Fibroblast of skin of right quadriceps (primary cell): ENCODE measurements around the gene TOB1.
A peak's percentile ranks its signal among the peaks of the same experiment; 100 is the strongest.

Experiments used
- DNase-seq: peaks from one replicate; pipeline ENCODE4 v3.0.0-alpha.2; 2013

The TOB1 gene, protein sequence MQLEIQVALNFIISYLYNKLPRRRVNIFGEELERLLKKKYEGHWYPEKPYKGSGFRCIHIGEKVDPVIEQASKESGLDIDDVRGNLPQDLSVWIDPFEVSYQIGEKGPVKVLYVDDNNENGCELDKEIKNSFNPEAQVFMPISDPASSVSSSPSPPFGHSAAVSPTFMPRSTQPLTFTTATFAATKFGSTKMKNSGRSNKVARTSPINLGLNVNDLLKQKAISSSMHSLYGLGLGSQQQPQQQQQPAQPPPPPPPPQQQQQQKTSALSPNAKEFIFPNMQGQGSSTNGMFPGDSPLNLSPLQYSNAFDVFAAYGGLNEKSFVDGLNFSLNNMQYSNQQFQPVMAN

DNA sequence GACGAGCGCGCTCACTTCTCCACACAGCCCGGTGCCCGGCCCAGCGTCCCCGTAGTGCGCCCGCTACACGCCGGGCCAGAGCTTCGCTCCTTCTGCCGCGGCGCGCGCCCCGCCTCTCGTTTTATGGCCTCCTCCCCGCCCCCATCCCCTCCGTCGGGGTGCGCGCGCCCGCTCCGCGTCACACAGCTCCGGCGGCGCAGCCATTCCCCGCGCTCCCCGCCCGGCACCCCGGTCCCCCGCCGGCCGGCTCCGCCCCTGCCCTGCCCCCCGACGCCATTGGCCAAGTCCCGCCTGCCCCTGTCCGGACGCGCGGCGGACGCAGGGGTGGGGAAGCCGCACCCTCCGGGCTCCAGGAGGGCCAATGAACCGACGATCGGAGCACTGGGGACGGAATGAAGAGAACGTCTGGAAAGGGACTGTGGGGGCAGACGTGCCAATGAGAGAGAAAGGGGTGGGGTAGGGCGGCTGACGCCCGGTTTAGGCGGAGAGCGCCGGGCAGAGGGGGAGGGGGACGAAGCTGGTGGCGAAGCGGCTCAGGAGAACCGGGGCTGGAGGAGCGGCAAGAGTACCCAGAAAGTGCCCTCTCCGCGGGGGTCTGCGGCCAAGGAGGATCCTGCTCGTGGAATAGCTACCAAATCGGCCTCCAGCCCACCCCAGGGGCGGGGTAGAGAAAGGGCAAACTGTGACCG, at the start of gene TOB1:
TOB1 (minus strand) TSS at position 94 of the 689 bp plus-strand sequence. CDS start 2,337 bp downstream, outside the sequence.
- DNase-seq: peak; percentile 96

DNA sequence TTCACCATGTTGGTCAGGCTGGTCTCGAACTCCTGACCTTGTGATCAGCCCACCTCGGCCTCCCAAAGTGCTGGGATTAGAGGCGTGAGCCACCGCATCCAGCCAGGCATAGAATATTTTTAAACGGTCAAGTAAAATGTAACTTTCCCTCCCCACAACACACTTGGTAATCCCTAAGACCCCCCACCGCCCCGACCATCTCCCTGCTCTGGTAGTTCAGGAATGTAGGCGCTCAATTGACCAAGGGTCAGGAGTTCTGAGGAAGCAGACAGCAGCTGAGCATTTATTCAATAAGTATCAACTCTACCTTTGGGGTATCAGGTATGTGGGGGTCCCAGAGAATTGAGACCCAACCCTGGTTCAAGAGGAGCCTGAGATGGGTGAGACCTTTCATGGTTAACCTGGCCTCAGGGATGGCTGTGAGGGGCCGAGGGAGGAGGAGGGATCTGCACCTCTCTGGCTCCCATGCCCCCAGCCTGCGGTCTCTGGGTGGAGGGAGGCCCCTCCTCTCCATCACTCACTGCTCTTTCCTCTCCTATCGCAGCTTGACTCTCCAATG, 48.4 kb upstream of the TOB1 start:
- DNase-seq: no peak

DNA sequence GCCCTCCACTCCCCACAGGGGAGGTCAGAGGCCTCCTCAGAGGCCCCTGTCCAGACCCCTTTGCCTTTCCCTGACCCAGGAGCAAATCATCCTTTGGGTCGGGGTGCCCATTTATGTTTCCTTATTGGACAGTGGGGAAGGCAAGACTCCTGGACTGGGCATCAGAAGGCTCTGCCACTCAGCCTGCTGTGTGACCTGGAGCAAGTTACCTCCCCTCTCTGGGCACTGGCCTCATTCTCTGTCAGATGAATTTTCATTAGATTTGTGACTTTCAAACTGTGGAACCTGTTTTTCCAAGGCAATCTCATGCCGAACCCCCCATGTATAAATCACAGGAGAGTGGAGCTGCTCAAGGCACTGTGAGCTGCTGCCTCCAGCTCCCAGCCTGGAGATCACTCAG, 47.0 kb upstream of the TOB1 start:
- no peak for DNase-seq

DNA sequence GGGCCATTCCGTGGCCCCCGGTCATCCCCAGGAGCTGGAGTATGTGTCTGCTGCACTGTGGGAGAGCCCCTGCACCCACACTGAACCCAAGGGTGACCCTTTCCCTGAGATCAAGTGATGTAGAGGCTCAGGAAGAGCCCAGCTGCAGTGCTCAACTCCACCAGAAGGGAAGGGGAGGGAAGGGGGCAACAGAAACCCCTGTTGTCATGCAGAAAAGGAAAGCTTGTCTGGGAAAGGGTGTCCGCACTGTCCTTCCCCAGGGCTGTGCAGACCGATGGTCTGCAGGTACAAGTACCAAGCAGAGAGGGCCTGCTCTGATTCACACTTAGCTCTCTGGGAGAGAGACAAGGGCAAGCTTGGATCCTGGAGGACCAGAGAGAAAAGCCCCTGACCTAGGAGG, 45.7 kb upstream of the TOB1 start:
- no peak for DNase-seq

DNA sequence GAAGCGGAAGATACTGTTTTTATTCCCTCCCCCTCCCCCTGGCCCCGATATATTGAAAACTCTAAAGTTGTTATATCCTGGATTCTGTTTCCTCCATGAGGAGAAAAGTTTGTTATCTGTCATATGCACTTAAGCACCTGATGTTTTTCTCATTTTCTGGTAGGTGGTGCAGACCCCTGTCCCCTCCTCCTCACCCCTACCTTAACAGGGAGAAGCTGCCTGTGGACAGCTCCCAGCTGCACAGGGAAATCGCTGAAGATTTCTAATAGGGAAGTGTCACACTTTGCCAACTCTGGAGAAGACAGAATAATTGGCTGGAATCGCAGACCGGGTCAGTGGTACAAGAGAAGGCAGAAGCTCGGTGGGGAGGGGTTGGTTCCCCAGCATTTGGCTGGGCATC, 45.3 kb upstream of the TOB1 start:
- no peak for DNase-seq

DNA sequence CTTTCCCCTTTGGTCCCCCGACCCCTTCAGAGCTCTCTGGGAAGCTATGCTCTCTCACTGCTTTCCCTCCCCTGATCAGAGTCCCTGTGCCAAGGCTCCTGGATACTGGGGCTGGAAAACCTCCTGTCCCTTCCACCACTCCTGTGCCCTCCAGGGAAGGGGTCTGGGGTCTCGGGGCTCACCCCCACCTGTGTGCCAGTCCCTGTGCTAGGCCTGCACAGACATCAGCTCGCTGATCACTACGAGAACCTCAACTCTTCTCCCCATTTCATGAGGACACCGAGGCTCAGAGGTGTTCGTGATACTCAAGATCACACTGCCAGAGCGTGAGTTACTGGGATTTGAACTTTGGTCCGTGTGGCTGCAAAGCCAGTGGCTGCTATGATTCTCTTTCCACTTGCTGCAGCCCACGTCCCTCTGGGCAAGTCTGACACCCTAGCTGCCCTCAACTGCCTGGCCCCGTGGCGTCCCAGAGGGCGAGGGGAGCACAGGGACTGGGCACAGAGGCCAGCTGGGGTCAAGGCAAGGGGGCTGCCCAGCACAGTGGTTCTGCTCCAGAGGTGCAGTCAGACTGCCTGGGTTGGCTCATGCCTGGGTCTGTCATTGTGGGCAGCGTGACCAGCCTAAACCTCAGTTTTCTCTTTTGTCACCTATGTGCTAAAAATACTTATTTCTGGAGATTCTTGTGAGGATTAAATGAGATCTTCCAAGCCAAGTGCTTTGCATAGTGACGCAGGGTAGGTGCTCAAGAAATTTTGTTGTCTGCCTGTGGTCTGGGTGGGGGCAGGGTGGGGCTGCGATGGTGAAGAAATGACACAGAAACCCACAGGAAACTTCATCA, 43.8 kb upstream of the TOB1 start:
- no peak for DNase-seq

DNA sequence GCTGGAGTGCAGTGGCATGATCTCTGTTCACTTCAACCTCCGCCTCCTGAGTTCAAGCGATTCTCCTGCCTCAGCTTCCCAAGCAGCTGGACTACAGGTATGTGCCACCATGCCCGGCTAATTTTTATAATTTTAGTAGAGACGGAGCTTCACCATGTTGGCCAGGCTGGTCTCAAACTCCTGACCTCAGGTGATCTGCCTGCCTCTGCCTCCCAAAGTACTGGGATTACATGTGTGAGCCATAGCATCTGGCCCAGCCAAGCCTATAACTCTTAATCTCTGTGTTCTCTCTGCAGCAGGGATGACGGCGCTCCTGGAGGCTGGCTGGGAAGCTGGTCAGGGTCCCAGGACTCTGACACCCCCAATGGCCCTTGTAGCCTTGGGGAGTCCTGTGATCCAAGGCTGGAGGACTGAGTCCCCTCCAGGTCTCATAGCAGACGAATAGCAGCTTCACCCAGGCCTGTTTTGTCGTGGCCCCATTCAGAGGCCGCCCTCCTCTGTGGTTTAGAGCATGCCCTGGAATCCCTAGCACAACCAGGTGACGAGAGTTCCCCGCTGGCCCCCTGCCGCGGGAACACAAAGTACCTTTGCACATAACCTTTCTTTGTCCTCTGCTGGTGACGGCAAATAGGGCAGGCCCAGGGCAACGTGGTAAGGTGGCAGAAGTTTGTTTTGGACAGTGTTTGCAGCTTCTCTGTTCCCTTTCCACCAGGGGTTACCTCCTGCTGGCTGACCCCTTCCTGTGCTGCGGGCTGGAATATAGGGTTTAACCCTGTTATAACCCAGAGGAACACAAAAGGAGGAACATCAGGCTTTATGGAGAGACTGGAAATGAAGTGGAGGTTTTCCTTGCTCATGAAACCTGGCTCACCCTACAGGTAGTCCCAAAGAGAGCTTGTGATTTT, 43.0 kb upstream of the TOB1 start:
- DNase-seq: no peak

DNA sequence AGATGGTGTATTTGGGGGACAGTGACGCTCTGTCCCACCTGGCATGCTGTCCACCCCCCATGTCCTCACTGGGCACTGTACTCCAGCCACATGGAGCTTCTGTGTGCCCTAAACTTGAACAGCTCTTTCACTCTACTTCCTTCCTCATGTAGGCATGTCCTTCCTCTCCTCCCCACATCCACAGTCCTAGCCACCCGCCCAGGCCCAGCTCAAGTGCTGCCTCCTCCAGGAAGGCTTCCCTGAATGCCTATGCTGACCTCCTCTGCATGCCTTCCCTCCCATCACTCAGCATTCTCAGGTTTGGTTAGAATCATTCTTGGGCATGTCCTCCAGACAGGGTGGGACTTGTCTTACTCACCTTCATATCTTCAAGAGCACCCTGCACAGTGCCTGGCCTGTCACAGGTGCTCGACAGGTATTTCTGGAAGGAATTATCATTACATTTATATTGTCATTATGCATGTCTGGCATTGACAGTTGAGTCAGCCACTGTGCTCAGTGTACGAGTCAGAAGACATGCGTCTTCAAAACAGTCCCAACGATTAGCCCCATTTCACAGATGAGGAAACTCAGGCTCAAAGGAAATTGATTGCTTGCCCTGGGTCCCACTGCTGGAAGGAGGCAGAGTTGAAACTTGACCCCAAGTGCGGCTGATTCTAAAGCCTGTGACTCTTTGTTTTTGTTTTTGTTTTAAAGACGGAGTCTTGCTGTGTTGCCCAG, 42.1 kb upstream of the TOB1 start:
- no peak for DNase-seq

DNA sequence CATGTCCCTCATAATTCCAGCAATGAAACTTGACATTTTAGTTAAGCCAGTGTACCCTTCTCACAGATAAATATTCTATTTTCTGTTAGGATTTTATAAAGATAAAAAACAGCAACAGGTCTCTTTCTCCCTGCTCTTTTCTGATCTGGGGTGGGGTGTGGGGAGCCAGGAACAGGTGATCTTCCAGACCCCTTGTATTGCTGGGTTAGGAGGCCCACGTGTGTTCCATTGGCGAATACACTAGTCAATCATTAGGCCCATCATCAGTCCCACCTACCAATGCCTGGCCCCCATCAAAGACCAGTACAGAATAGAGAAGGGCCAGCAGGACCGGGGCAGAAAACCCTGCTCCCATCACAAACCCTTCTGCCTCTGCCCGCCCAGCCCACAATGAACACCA, 40.3 kb upstream of the TOB1 start:
- no peak for DNase-seq

DNA sequence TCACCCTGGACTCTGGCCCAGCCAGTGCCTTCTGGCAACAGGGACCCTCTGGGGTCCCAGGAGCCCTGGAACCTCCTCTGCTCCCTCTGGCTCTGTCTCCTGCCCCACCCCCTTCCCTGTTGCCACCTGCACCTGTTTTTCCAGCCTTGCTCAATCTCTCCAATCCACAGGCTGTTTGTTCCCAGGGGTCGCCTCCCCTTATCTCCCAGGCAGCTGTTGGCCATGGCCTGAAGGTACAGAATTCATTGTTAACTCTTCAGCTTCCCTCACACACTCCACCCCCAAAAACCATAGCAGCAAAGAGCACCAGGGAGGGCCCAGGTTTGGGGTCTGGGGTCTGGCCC, 39.3 kb upstream of the TOB1 start:
- no peak for DNase-seq

DNA sequence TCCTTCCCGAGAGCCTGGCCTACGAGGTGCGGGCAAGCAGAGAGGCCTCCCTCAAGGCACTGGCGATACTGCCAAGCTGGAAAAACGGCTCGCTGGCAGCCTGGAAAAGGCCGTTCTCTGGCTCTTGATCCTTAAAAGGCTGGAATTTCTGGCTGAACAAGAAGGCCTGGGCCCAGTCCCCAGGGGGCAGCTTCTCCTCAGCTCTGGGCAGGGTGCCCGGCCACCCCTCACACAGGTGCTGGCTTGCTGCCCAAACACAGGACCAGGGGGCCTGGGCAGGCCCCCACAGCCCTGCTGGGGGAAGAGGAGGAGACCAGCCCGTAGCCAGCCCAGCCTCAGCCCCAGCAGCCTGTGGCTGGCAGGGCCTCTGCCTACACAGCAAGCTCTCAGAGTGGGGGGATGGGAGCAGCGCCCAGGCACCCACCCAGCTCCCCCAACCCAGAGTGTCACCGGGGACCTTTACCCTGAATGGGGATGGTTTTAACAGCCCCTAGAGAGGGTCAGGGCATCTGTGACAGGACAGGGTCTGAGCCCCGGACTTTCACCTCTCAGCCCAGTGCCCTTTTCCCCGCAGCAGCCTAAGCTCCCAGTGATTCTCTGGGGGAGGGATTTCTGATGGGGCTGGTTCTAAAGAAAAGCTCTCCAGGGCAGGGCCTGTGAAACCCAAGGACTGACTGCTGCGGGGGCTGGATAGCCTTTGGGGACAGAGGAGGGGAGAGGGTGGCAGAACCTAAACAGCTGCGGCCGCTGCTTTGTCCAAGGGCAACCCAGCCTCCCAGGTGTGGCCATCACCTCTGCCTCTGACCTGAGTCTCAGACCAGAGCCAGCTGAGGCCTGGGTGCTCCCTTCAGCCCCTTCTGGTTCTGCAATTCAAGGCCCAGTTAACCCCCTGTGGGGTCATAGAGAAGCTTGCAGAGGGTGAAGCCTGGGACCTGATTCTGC, 38.6 kb upstream of the TOB1 start:
- peak; percentile 10 for DNase-seq

DNA sequence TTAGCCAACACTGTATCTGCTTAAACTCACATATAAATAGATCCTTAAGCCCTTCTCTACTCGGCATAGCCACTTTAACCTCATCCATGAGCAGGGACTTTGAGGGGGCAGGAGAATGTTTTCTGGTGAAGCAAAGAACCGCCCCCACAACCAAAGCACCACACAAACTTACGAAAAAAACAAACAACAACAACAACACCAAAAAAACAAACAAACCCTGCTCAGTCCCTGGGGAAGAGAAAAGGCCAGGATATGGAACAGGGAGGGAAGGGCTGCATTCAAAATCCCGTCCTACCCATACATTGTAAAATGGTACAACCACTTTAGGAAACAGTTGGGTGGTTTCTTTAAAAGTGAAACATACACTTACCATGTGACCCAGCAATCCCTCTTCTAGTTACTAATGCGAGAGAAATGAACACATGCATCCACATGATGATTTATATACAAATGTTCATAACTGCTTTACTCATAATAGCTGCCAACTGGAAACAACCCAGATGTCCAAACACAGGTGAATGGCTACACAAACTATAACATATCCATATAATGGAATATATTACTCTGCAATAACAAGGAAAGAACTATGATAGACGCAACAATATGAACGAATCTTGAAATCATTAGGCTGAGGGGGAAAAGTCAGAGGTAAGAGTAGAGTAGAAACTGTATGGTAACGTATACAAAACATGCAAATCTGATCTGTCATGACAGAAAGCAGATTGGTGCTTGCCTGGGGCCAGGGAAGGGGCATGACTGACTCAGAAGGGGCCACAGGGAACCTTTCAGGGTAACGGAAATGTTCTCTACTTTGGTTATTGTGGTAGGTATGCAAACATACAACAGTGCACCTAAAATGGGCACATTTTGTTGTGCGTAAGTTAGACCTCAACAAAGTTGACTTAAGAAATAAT, 37.7 kb upstream of the TOB1 start:
- peak; percentile 49 for DNase-seq

DNA sequence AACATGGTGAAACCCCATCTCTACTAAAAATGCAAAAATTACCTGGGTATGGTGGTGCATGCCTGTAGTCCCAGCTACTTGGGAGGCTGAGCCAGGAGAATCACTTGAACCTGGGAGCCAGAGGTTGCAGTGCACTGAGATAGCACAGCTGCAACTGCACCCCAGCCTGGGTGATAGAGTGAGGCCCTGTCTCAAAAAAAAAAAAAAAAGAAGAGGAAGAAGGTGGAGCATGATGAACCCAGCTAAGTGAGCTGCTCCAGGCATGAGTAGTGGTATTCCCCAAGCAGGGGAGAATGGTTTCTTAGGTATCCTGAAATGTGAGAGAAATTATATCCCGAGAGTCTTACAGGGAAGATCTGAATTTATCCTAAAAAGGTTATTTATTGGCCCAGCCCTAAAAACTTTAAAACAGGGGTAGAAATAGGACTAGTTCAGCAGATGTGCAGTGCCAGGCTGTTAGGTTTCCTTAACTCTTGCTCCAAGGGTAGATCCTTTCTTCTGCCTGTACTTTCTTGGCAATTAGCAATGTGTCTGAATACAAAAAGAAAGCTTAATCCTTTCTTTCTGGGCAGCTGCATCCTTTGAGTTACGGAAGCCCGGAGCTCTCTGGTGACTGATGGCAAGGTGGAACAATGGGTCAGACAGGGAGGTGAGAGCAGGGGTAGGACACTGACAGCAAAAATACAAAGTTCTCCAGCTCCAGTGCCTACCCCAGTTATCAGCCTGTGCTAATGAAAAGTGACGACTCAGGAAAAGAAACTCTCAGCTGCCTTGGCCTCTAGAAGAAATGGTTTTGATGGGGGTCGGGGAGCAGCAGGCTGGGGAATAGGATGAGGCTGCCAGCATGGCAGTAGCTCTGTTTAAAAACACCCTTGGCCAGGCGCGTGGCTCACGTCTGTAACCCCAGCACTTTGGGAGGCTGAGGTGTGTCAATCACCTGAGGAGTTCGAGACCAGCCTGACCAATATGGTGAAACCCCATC, 36.5 kb upstream of the TOB1 start:
- DNase-seq: no peak

DNA sequence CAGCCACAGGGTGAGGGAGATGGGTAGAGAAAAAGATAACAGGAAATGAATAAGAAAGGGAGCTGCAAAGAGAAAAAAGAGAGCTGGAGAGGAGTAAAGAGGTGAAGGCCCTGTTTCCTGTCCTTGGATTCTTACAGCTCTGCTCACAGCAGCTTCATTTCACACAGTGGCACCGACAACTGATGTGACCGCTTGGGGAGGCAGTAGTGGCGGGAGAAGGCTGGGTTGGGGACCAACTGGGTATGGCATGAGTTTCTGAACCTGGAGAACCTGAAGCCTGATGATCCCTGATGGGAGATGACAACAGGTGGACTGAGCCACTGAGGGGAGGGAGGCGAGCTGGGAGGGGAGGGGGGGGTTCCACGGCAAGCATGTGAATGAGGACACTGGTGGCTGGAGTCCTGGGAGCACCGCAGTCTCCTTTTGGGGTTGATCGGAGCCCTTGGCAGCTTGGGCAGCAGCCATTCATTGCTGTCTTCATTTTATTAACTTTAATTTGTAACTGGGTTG, 34.3 kb upstream of the TOB1 start:
- DNase-seq: no peak

DNA sequence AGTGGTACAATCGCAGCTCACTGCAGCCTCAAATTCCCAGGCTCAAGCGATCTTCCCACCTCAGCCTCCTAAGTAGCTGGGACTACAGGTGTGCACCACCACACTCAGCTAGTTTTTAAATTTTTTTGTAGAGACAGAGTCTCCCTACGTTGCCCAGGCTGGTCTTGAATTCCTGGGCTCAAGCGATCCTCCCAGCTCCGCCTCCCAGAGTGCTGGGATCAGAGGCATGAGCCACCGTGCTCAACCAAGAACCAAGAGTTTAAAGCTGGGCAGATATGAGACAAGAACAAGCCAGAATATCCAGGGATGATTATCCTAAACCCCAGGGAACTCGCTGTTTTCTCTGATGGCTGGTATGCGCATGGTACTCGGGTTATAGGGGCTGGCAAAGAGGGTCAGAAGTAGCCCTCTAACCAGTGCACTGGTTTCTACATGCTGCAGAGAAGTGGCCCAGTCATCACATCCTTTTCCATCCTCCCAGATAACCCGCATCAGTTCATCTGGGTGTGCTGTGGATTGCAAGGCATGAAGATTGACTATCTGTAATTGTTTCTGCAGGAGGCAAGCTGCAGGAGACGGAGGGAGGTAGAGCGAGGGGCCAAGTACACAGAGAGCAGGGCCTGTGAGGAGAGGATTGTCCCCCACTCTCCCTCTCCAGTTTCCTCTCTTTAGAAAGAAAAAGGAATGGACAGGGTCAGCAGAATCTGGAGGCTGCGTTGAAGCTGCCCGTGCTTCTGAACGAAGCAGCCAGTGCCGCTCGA, 33.6 kb upstream of the TOB1 start:
- no peak for DNase-seq

DNA sequence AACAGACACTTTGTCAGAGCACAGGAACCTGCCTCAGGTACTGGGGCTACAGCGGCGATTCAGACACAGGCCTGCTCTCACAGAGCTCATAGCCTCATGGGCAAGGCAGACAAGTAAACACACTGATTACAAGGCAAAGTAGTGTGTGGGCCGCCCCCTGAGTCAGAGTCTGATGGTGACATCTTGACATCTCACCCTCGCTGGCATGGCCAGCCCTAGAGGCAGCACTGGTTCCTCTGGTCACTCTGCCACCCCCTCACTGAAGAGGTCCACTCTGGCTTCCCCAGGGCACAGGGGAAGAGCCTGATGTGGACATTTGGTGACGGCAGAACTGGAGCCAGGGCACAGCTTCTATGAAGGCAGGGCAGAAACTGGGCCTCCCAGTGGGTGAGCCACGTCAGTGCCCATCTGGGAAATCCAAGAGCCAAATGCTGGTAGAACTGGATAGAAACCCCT, 32.9 kb upstream of the TOB1 start:
- no peak for DNase-seq
